ENCODE measurements around the gene IL36G.

The IL36G gene

DNA sequence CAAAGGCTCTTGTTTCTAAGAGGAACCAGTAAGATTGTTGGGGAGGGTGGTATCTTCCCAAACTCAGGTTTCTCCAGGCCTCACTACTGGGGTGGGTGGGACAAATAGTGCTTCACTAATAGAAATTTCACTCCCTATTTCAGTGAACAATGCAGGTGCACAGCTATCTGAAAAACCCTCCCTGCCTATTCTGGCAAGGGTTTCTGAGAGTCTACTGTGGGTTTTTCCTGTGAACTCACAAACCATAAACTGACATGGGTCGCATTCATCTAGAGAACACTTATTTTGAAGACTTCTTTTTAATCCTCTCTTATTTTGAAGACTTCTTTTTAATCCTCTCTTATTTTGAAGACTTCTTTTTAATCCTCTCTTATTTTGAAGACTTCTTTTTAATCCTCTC is 31.8 kb downstream of the IL36G start:
- Histone ChIP-seq H3K9ac (ENCODE audit: low read depth, low read length) (no peak overlapping the region), H3K4me1 (ENCODE audit: control insufficient read depth, insufficient read depth, low read length) (no peaks in the 10 kb centered on the region), H3K36me3 (ENCODE audit: control insufficient read depth, insufficient read depth, low read length) (no peaks in the 10 kb centered on the region), H3K4me3 (ENCODE audit: low read depth, low read length) (no peak overlapping the region), H3K9me3 (ENCODE audit: control insufficient read depth, insufficient read depth, low read length) (no peaks in the 10 kb centered on the region), H3K27me3 (ENCODE audit: control insufficient read depth, insufficient read depth, low read length) (no peaks in the 10 kb centered on the region)

DNA sequence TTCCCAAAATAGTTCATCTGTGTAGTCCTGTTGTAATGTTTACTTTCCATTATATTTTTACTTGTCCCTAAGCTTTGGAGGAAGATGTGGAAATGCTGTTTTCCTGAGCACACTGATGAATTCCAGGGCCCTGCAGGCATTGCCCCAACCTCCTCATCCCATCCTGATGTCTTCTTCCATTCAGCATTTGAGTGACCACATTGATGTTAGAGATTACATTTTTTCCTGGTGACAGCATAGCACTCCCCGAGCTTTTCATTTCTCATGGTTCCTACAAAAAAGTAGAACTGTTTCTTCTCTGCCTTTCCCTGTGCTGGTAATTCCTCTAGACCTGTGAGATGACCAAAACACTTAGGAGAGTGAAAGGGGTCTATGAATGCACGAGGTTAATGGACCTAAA is 32.3 kb downstream of the IL36G start:
- no peaks in the 10 kb centered on the region for H3K36me3 ChIP-seq (ENCODE audit: control insufficient read depth, insufficient read depth, low read length)
- H3K4me1 ChIP-seq (ENCODE audit: control insufficient read depth, insufficient read depth, low read length), result no peaks in the 10 kb centered on the region
- no peak overlapping the region for H3K9ac ChIP-seq (ENCODE audit: low read depth, low read length)
- no peak overlapping the region for H3K4me3 ChIP-seq (ENCODE audit: low read depth, low read length)
- no peaks in the 10 kb centered on the region for H3K9me3 ChIP-seq (ENCODE audit: control insufficient read depth, insufficient read depth, low read length)
- no peaks in the 10 kb centered on the region for H3K27me3 ChIP-seq (ENCODE audit: control insufficient read depth, insufficient read depth, low read length)

DNA sequence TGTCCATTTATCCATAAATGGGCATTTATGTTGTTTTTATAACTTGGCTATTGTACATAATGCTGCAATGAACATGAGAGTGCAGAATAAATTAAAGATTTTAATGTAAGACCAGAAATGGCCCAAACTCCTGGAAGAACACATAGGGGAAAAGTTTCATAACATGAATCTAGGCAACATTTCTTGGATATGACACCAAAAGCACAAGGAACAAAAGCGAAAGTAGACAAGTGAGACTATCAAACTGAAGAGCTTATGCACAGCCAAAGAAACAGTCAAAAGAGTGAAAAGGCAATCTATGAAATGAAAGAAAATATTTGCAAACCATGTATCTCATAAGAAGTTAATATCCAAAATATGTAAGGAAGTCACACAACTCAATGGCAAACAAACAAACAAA is 33.3 kb downstream of the IL36G start:
- Histone ChIP-seq H3K9me3 (ENCODE audit: control insufficient read depth, insufficient read depth, low read length) (no peaks in the 10 kb centered on the region), H3K36me3 (ENCODE audit: control insufficient read depth, insufficient read depth, low read length) (no peaks in the 10 kb centered on the region), H3K4me1 (ENCODE audit: control insufficient read depth, insufficient read depth, low read length) (no peaks in the 10 kb centered on the region), H3K9ac (ENCODE audit: low read depth, low read length) (no peak overlapping the region), H3K27me3 (ENCODE audit: control insufficient read depth, insufficient read depth, low read length) (no peaks in the 10 kb centered on the region), H3K4me3 (ENCODE audit: low read depth, low read length) (no peak overlapping the region)

DNA sequence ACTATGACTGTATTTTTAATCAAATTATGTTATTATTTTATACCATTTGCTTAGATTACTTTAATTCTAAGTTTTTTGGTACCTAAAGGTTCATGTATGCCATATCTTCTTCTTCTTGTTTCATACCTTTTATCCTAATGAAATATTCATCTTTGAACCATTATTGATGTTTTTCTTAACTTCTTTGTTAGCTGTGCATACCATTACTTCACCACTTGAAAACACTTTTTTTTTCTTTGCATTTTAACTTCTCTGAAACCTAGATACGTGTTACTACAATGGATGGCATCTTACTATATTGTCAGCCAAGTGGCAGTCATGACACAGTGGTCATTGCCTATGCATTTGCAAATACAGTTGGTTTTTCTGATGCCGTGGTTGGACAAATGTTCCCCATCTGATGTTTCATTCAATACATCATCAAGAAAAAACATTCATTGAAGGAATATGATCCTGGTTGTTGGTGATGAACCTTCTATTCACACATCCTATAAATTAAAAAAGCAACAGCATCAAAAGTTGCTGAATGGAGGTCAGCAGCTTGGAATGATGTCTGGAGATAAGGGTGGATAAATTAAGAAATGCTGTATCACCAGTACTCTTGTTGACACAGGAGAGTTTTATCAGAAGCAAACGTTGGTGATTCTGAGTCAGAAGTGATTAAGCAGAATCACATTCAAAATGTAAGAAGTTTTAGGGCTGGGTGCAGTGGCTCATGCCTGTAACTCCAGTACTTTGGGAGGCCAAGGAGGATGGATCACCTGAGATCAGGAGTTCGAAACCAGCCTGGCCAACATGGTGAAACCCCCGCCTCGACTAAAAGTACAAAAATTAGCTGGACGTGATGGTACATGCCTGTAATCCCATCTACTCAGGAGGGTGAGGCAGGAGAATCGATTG is 34.9 kb downstream of the IL36G start:
- no peaks in the 10 kb centered on the region for H3K4me1 ChIP-seq (ENCODE audit: control insufficient read depth, insufficient read depth, low read length)
- H3K9me3 ChIP-seq (ENCODE audit: control insufficient read depth, insufficient read depth, low read length), result no peaks in the 10 kb centered on the region
- no peaks in the 10 kb centered on the region for H3K27me3 ChIP-seq (ENCODE audit: control insufficient read depth, insufficient read depth, low read length)
- H3K4me3 ChIP-seq (ENCODE audit: low read depth, low read length), result no peak overlapping the region
- H3K36me3 ChIP-seq (ENCODE audit: control insufficient read depth, insufficient read depth, low read length), result no peaks in the 10 kb centered on the region
- H3K9ac ChIP-seq (ENCODE audit: low read depth, low read length), result no peak overlapping the region

DNA sequence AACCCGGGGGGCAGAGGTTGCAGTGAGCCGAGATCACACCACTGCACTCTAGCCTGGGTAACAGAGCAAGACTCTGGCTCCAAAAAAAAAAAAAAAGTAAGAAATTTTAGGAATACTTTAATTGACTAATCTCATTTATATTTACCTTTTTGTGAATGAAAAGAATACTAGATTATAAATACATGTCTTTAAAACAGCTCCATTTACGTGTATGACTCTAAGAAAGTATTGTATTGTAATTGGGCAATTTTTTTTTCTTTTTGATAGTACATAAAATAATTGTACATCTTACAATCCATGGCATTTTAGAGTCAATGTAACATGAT is 35.5 kb downstream of the IL36G start:
- Histone ChIP-seq H3K9ac (ENCODE audit: low read depth, low read length) (no peak overlapping the region), H3K27me3 (ENCODE audit: control insufficient read depth, insufficient read depth, low read length) (no peaks in the 10 kb centered on the region)

DNA sequence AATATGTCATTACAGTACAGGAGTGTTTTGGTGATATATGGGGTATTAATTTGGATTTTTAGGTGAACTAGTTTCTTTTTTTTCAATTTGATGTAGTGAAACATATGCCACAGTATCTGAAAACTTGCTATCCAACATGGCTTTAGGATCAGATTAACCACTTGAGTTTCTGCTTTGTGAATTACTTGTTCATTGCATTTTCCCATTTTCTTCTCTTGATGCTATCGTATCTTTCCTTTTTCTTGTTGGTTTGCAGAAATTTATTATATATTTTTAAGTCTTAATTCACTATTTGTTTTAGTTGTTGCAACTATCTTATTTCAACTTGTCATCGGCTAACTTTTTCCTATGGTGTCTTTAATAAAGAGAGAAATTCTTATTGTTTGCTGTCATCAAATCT is 36.3 kb downstream of the IL36G start:
- H3K4me1 ChIP-seq (ENCODE audit: control insufficient read depth, insufficient read depth, low read length), result no peaks in the 10 kb centered on the region
- no peak overlapping the region for H3K9ac ChIP-seq (ENCODE audit: low read depth, low read length)
- no peaks in the 10 kb centered on the region for H3K9me3 ChIP-seq (ENCODE audit: control insufficient read depth, insufficient read depth, low read length)
- no peak overlapping the region for H3K4me3 ChIP-seq (ENCODE audit: low read depth, low read length)
- no peaks in the 10 kb centered on the region for H3K36me3 ChIP-seq (ENCODE audit: control insufficient read depth, insufficient read depth, low read length)
- no peaks in the 10 kb centered on the region for H3K27me3 ChIP-seq (ENCODE audit: control insufficient read depth, insufficient read depth, low read length)

More for the DNA sequence above, 35.5 kb downstream of the IL36G start:
- H3K9me3 ChIP-seq (ENCODE audit: control insufficient read depth, insufficient read depth, low read length), result no peaks in the 10 kb centered on the region
- no peaks in the 10 kb centered on the region for H3K4me1 ChIP-seq (ENCODE audit: control insufficient read depth, insufficient read depth, low read length)
- H3K4me3 ChIP-seq (ENCODE audit: low read depth, low read length), result no peak overlapping the region
- no peaks in the 10 kb centered on the region for H3K36me3 ChIP-seq (ENCODE audit: control insufficient read depth, insufficient read depth, low read length)

DNA sequence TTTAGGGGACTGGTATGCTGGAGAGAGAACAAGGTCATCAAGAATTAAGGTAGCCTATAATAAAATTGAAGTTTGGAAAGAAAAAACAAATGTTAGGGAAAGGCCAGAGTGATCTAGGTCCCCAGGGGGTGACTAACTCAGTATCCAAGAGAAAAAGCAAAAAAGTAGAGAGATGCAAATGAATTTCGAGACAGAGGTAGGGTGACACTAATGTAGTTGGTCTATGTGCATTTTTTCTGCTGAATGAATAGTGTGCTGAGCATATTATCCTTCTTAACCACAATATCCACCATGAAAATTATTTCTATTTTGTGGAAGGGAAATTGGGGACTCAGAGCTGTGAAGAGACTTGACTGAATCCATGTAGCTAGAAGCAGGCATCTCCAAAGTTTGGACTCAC is 37.2 kb downstream of the IL36G start:
- Histone ChIP-seq H3K4me1 (ENCODE audit: control insufficient read depth, insufficient read depth, low read length) (no peaks in the 10 kb centered on the region), H3K4me3 (ENCODE audit: low read depth, low read length) (no peak overlapping the region), H3K9ac (ENCODE audit: low read depth, low read length) (no peak overlapping the region), H3K27me3 (ENCODE audit: control insufficient read depth, insufficient read depth, low read length) (no peaks in the 10 kb centered on the region), H3K36me3 (ENCODE audit: control insufficient read depth, insufficient read depth, low read length) (no peaks in the 10 kb centered on the region), H3K9me3 (ENCODE audit: control insufficient read depth, insufficient read depth, low read length) (no peaks in the 10 kb centered on the region)

DNA sequence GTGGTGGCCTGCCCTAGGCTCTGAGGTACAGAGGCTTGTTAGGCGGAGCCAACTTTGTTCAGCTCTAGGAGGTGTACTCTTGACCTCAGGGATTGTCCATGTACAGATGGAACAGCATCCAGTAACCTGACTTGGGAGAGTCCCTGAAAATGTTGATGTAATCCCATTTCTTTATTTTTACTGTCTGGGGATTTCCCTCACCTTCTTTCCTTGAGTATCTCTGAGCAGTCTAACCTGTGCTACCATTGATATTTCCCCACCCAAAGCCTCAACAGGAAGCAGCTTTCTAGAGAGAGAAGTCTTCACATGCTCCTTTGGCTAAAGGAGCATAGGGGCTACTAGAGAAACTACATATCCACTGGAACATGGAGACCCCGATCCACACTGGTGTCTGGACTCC is 37.8 kb downstream of the IL36G start:
- no peaks in the 10 kb centered on the region for H3K4me1 ChIP-seq (ENCODE audit: control insufficient read depth, insufficient read depth, low read length)
- no peak overlapping the region for H3K4me3 ChIP-seq (ENCODE audit: low read depth, low read length)
- H3K9me3 ChIP-seq (ENCODE audit: control insufficient read depth, insufficient read depth, low read length), result no peaks in the 10 kb centered on the region
- no peaks in the 10 kb centered on the region for H3K36me3 ChIP-seq (ENCODE audit: control insufficient read depth, insufficient read depth, low read length)
- no peaks in the 10 kb centered on the region for H3K27me3 ChIP-seq (ENCODE audit: control insufficient read depth, insufficient read depth, low read length)
- H3K9ac ChIP-seq (ENCODE audit: low read depth, low read length), result no peak overlapping the region

DNA sequence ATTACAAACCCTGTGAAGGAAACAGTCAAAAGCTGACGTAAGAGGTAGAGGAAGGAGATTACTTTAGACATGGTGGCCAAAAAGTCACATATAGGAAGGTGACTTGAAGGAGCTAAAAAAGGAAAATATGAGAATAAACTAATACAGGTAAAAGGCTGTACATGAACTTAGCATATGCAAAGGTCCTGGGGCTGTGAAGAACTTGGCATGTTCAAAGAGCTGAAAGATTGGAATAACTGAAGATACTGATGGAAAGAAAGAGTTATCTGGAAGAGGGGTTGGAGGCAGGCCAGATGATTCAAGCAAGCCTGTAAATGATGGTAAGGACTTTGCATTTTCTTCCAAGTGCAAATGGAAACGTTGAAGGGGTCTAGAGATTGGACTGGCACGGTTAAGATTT is 40.7 kb downstream of the IL36G start:
- no peaks in the 10 kb centered on the region for H3K9me3 ChIP-seq (ENCODE audit: control insufficient read depth, insufficient read depth, low read length)
- no peaks in the 10 kb centered on the region for H3K27me3 ChIP-seq (ENCODE audit: control insufficient read depth, insufficient read depth, low read length)
- no peaks in the 10 kb centered on the region for H3K4me1 ChIP-seq (ENCODE audit: control insufficient read depth, insufficient read depth, low read length)
- H3K9ac ChIP-seq (ENCODE audit: low read depth, low read length), result no peak overlapping the region
- H3K4me3 ChIP-seq (ENCODE audit: low read depth, low read length), result no peak overlapping the region
- H3K36me3 ChIP-seq (ENCODE audit: control insufficient read depth, insufficient read depth, low read length), result no peaks in the 10 kb centered on the region

DNA sequence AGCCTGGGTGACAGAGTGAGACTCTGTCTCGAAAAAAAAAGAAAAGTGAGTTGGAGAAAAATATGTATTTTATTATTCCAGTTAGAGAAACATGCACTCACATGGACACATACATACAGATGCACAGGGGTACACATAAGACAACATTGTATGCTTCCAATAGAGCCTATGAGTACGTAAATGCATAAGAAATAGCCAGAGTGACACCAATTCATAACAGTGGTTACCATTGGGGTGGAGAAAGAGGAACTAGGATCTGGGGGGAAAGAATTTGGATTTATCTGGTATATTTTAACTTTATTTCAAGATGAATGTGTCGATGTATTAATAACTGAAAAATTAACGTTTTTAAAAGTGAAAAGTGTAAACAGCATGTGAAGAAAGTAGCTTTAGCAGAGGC is 43.5 kb downstream of the IL36G start:
- Histone ChIP-seq H3K9ac (ENCODE audit: low read depth, low read length) (no peak overlapping the region), H3K27me3 (ENCODE audit: control insufficient read depth, insufficient read depth, low read length) (no peaks in the 10 kb centered on the region), H3K4me3 (ENCODE audit: low read depth, low read length) (no peak overlapping the region), H3K4me1 (ENCODE audit: control insufficient read depth, insufficient read depth, low read length) (no peaks in the 10 kb centered on the region), H3K36me3 (ENCODE audit: control insufficient read depth, insufficient read depth, low read length) (no peaks in the 10 kb centered on the region), H3K9me3 (ENCODE audit: control insufficient read depth, insufficient read depth, low read length) (no peaks in the 10 kb centered on the region)

DNA sequence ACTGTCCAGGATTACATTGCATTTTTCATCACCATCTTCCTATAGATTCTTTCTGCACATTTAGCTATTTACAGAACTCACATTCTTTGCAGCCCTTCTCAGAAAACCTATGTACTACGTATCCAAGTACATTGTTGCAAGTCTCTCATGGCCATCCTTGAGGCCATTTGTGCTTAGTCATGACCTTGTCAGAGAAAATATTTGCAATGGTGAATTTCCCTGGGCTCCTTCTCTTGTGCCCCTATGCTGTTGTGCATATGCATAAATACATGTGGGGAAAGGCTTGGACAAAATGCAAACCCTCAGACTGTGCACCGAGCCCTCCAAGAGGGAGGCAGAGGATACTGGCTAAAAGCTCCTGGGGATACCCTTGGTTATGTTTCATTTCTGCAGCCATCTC is 47.0 kb downstream of the IL36G start:
- H3K4me1 ChIP-seq (ENCODE audit: control insufficient read depth, insufficient read depth, low read length), result no peaks in the 10 kb centered on the region
- no peak overlapping the region for H3K4me3 ChIP-seq (ENCODE audit: low read depth, low read length)
- H3K36me3 ChIP-seq (ENCODE audit: control insufficient read depth, insufficient read depth, low read length), result no peaks in the 10 kb centered on the region
- H3K27me3 ChIP-seq (ENCODE audit: control insufficient read depth, insufficient read depth, low read length), result no peaks in the 10 kb centered on the region
- H3K9ac ChIP-seq (ENCODE audit: low read depth, low read length), result no peak overlapping the region
- no peaks in the 10 kb centered on the region for H3K9me3 ChIP-seq (ENCODE audit: control insufficient read depth, insufficient read depth, low read length)

DNA sequence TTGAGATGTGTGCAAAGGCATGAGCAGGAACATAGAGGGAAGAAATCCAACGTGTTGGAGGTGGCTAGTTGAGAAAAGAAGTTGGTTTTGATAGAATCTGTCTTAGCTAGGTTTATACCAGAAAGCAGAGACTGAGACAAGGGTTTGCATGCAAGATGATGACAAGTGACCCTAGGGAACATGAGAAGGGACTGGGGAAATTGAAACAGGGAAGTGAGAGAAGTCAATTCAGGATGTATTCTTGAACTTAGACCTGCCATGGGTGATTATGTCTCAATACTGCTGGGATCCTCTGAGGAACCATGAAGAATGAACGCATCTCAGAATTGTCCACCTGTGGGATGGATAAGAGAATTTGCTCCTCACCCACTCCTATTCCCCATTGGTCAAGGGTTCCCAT is 47.9 kb downstream of the IL36G start:
- Histone ChIP-seq H3K27me3 (ENCODE audit: control insufficient read depth, insufficient read depth, low read length) (peaks cover 2% of the 10 kb centered on the region), H3K4me3 (ENCODE audit: low read depth, low read length) (no peak overlapping the region), H3K9ac (ENCODE audit: low read depth, low read length) (no peak overlapping the region), H3K9me3 (ENCODE audit: control insufficient read depth, insufficient read depth, low read length) (no peaks in the 10 kb centered on the region), H3K36me3 (ENCODE audit: control insufficient read depth, insufficient read depth, low read length) (no peaks in the 10 kb centered on the region), H3K4me1 (ENCODE audit: control insufficient read depth, insufficient read depth, low read length) (no peaks in the 10 kb centered on the region)
